Activated CD4-positive, alpha-beta T cell treated with anti-CD3 and anti-CD28 coated beads, Interleukin-10, Interleukin-2, amounts not matched to agents 100 ng/mL and 50 ng/mL, durations not matched to agents 16 hours and 8 hours (primary cell): ENCODE data around the gene ZNF232.
"Not testable (repeated sequence)": the region's sequence is repeated elsewhere in the genome, so short reads cannot be mapped to it uniquely, and the experiment has no call there.

ENCODE experiments used
- DNase-seq: peaks from one replicate; pipeline ENCODE4 v3.0.0-alpha.2; 2020

ZNF232 gene

GRCh38 chr17:5129770-5130169 lies 18.1 kb upstream of the ZNF232 start:
- not testable (repeated sequence) for DNase-seq

GRCh38 chr17:5128905-5129535 lies 17.3 kb upstream of the ZNF232 start:
- no peak for DNase-seq

- DNase-seq: not testable (repeated sequence)
These were observed 16.7 kb upstream of the ZNF232 start for GRCh38 chr17:5128387-5128786.

GRCh38 chr17:5127910-5128309 lies 16.2 kb upstream of the ZNF232 start:
- no peak for DNase-seq

- DNase-seq: no peak
These were observed 15.2 kb upstream of the ZNF232 start for GRCh38 chr17:5126719-5127488.

- DNase-seq: not testable (repeated sequence)
These were observed 13.2 kb upstream of the ZNF232 start for GRCh38 chr17:5124896-5125295.

GRCh38 chr17:5124125-5124760 lies 12.6 kb upstream of the ZNF232 start:
- not testable (repeated sequence) for DNase-seq

GRCh38 chr17:5123343-5124124 lies 11.9 kb upstream of the ZNF232 start:
- no peak for DNase-seq

- no peak for DNase-seq
These were observed 11.1 kb upstream of the ZNF232 start for GRCh38 chr17:5122586-5123342.

- not testable (repeated sequence) for DNase-seq
These were observed 10.4 kb upstream of the ZNF232 start for GRCh38 chr17:5122056-5122455.

GRCh38 chr17:5121186-5121841 lies 9.6 kb upstream of the ZNF232 start:
- DNase-seq: no peak

GRCh38 chr17:5120436-5121185 lies 8.9 kb upstream of the ZNF232 start:
- not testable (repeated sequence) for DNase-seq

- no peak for DNase-seq
These were observed 8.4 kb upstream of the ZNF232 start for GRCh38 chr17:5120036-5120435.

- DNase-seq: no peak
These were observed 6.5 kb upstream of the ZNF232 start for GRCh38 chr17:5118219-5118618.

- no peak for DNase-seq
These were observed 4.3 kb upstream of the ZNF232 start, which contains the start of gene USP6 for GRCh38 chr17:5115673-5116651. Gene USP6, plus strand, starts transcription at chr17:5116032. Its CDS starts 14,336 bp downstream, at chr17:5130368.

- no peak for DNase-seq
These were observed 862 bp downstream of the ZNF232 start for GRCh38 chr17:5110816-5111215.

- DNase-seq: no peak
These were observed 10.8 kb downstream of the ZNF232 start for GRCh38 chr17:5100832-5101231.

- no peak for DNase-seq
These were observed 12.4 kb downstream of the ZNF232 start for GRCh38 chr17:5099271-5099670.

GRCh38 chr17:5097101-5097834 lies 14.4 kb downstream of the ZNF232 start:
- DNase-seq: no peak
